ENCODE results near the gene ZDHHC3.

GRCh38 chr3:45003859-45004258 is 27.9 kb upstream of the ZDHHC3 start:
- TF ChIP-seq CTCF (IDR thresholded peaks at IDR 0.05) (no peak), POLR2A (IDR thresholded peaks at IDR 0.05; ENCODE audit: low read depth) (no peak)
